PC-3 (cell line): Measurements from ENCODE around the gene KRTAP4-9. TPM values are rescaled to one million over a fixed set of nuclear protein-coding genes. Genes with fewer than 3 reads are reported as not detected.
"Not testable (repeated sequence)": the region's sequence is repeated elsewhere in the genome, so short reads cannot be mapped to it uniquely, and the experiment has no call there.

Source experiments
- ATAC-seq: fragments of 200-7000 bp; cut with Tn5 transposase; 2 replicates; pipeline ENCODE4 v1.9.1; 2020; ENCODE audit warnings: mild to moderate bottlenecking, moderate library complexity
- BruUV-seq: library from RNA; stranded (reverse); fragments of 400-500 nt; replicated peaks from 2 replicates; lab custom pipeline; 2021; lab: Mats Ljungman, UMichigan
- CTCF ChIA-PET: fragments of 300-600 bp; sonication (Branson Sonifier 250); formaldehyde crosslinking; loops from one replicate; lab custom pipeline; 2022; ENCODE audit warnings: antibody characterized with exemption; lab: Charles Lee
- POLR2A ChIA-PET: fragments of 300-600 bp; sonication (Branson Sonifier 250); formaldehyde crosslinking; loops from one replicate; lab custom pipeline; 2022; ENCODE audit warnings: antibody characterized with exemption; ENCODE audit not compliant: unreplicated experiment; lab: Charles Lee
- DNase-seq: peaks from one replicate; pipeline ENCODE4 v3.0.0-alpha.2; 2015
- H2AFZ ChIP-seq: fragments of 300-600 bp; sonication (generic); 2 replicates; pipeline ENCODE4 v1.6.0; 2016; ENCODE audit warnings: antibody characterized with exemption, low read length
- H3F3A ChIP-seq: fragments of 300-600 bp; sonication (generic); one replicate; pipeline ENCODE4 v1.6.0; 2017; ENCODE audit warnings: antibody characterized with exemption, low read length, control low read depth, mild to moderate bottlenecking; ENCODE audit not compliant: unreplicated experiment
- H3K27ac ChIP-seq: fragments of 300-600 bp; sonication (generic); 2 replicates; pipeline ENCODE4 v1.5.1; 2016; ENCODE audit warnings: mild to moderate bottlenecking, low read length
- H3K27me3 ChIP-seq: fragments of 300-600 bp; sonication (generic); 2 replicates; pipeline ENCODE4 v1.6.1; 2016; ENCODE audit warnings: low read length, mixed read lengths
- H3K36me3 ChIP-seq: fragments of 300-600 bp; sonication (generic); 2 replicates; pipeline ENCODE4 v1.6.1; 2016; ENCODE audit warnings: low read depth, mixed run types, low read length, mixed read lengths
- H3K4me1 ChIP-seq: fragments of 300-600 bp; sonication (generic); 2 replicates; pipeline ENCODE4 v1.5.1; 2016; ENCODE audit warnings: low read length; ENCODE audit not compliant: insufficient read depth
- H3K4me2 ChIP-seq: fragments of 300-600 bp; sonication (generic); 2 replicates; pipeline ENCODE4 v1.6.0; 2016; ENCODE audit warnings: low read length
- H3K4me3 ChIP-seq: fragments of 300-600 bp; sonication (generic); 2 replicates; pipeline ENCODE4 v1.5.1; 2016; ENCODE audit warnings: mild to moderate bottlenecking, low read length, mixed read lengths
- H3K79me2 ChIP-seq: fragments of 300-600 bp; sonication (generic); 2 replicates; pipeline ENCODE4 v1.6.1; 2017; ENCODE audit warnings: low read length, mixed read lengths
- H3K9ac ChIP-seq: fragments of 300-600 bp; sonication (generic); 2 replicates; pipeline ENCODE4 v1.6.0; 2016; ENCODE audit warnings: mild to moderate bottlenecking, low read length
- H3K9me2 ChIP-seq: fragments of 300-600 bp; sonication (generic); replicated peaks from 2 replicates; pipeline ENCODE4 v1.6.1; 2016; ENCODE audit warnings: mixed run types, low read length, mixed read lengths
- H3K9me3 ChIP-seq: fragments of 300-600 bp; sonication (generic); 2 replicates; pipeline ENCODE4 v1.6.1; 2016; ENCODE audit warnings: low read length, mixed read lengths
- H4K20me1 ChIP-seq: fragments of 300-600 bp; sonication (generic); 2 replicates; pipeline ENCODE4 v1.6.1; 2016; ENCODE audit warnings: low read length, mixed read lengths
- CTCF ChIP-seq: fragments of 300-600 bp; sonication (generic); conservative IDR thresholded peaks from 2 replicates; pipeline ENCODE4 v1.5.1; 2017; ENCODE audit warnings: antibody characterized with exemption, low read depth, mild to moderate bottlenecking, low read length
- EZH2 ChIP-seq: fragments of 300-600 bp; sonication (generic); IDR thresholded peaks from one replicate; pipeline ENCODE4 v1.6.1; 2017; ENCODE audit warnings: antibody characterized with exemption, mild to moderate bottlenecking, low read length; ENCODE audit not compliant: unreplicated experiment
- EZH2phosphoT487 ChIP-seq: fragments of 300-600 bp; sonication (generic); IDR thresholded peaks from 2 replicates; pipeline ENCODE4 v1.6.1; 2018; ENCODE audit warnings: mild to moderate bottlenecking, antibody characterized with exemption, low read length, borderline replicate concordance
- intact Hi-C: fragments of 100-400 bp; cut with micrococcal nuclease; formaldehyde crosslinking; loops from 2 replicates; pipeline ENCODE4 v1.9.0; 2023
- total RNA-seq: library from RNA; depleted of rRNA; stranded (reverse); fragments of >200 nt; gene quantifications from 2 replicates; pipeline ENCODE4 v1.2.3, GENCODE V29; 2014

KRTAP4-9 gene
- total RNA-seq, 1 experiment from 2014 or later: not detected

- TF ChIP-seq CTCF (no peak), EZH2 (no peak), EZH2phosphoT487 (no peak)
- no peaks in the 10 kb centered on the region for H3K27me3 ChIP-seq
- CTCF ChIA-PET: no interaction called here
- H3F3A ChIP-seq: no peaks in the 10 kb centered on the region
- POLR2A ChIA-PET: no interaction called here
- peaks cover 14% of the 10 kb centered on the region; the same call in 1 of the 2 replicates for H3K4me1 ChIP-seq
- no peak overlapping the region for H2AFZ ChIP-seq
- peaks cover 6% of the 10 kb centered on the region; the same call in 1 of the 2 replicates for H3K9me3 ChIP-seq
- peaks cover 3% of the 10 kb centered on the region; the same call in 1 of the 2 replicates for H3K36me3 ChIP-seq
- no peak overlapping the region for H3K4me3 ChIP-seq
- no TSS peak for BruUV-seq
- no peaks in the 10 kb centered on the region for H3K79me2 ChIP-seq
- no peak for DNase-seq
- H3K4me2 ChIP-seq: no peak overlapping the region
- H4K20me1 ChIP-seq: no peaks in the 10 kb centered on the region
- no peaks in the 10 kb centered on the region for H3K9me2 ChIP-seq
- ATAC-seq: no peak
- intact Hi-C loops: no loop called here
- H3K27ac ChIP-seq: no peak overlapping the region
- H3K9ac ChIP-seq: no peak overlapping the region
Observed at GRCh38 chr17:41144846-41145245, 39.7 kb downstream of the KRTAP4-9 start.

DNA sequence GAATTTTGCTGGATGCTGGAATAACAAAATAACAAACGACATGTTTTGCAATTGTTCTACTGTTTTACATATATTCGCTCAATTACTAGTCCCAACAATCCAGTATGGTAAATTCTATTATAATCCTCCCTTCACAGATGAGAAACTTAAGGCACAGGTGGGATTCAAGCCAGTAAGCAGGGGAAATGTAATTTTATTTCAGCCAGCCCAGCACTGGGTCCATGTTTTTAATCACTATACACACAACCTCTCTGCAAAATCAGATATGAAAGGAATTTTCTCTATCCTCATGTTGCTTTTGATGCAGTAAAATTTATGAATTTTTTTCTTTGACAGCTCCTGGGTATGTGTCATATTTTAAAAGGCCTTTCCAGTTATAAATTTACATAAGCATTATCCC, 40.1 kb downstream of the KRTAP4-9 start:
- Histone ChIP-seq H3K9me2 (no peaks in the 10 kb centered on the region), H3K27ac (no peak overlapping the region), H3K27me3 (no peaks in the 10 kb centered on the region), H3K4me3 (no peak overlapping the region), H3K36me3 (peaks cover 3% of the 10 kb centered on the region; the same call in 1 of the 2 replicates), H3K79me2 (no peaks in the 10 kb centered on the region), H3K9me3 (peaks cover 6% of the 10 kb centered on the region; the same call in 1 of the 2 replicates), H3F3A (no peaks in the 10 kb centered on the region), H4K20me1 (no peaks in the 10 kb centered on the region), H3K4me1 (peaks cover 12% of the 10 kb centered on the region; the same call in 1 of the 2 replicates), H3K9ac (no peak overlapping the region), H3K4me2 (no peak overlapping the region), H2AFZ (no peak overlapping the region)
- DNase-seq (no peak), ATAC-seq (no peak)
- ChIA-PET CTCF (no interaction called here), POLR2A (no interaction called here)
- TF ChIP-seq EZH2phosphoT487 (no peak), EZH2 (no peak), CTCF (no peak)
- no TSS peak for BruUV-seq
- intact Hi-C loops: no loop called here

GRCh38 chr17:41147531-41148204, 42.5 kb downstream of the KRTAP4-9 start:
- Histone ChIP-seq H3K9ac (no peak overlapping the region), H4K20me1 (no peaks in the 10 kb centered on the region), H3K4me1 (no peaks in the 10 kb centered on the region; the same call in 1 of the 2 replicates), H3K36me3 (peaks cover 3% of the 10 kb centered on the region; the same call in 1 of the 2 replicates), H2AFZ (no peak overlapping the region), H3K4me3 (no peak overlapping the region), H3K79me2 (no peaks in the 10 kb centered on the region), H3K9me3 (peaks cover 6% of the 10 kb centered on the region; the same call in 1 of the 2 replicates), H3K27me3 (no peaks in the 10 kb centered on the region), H3K27ac (no peak overlapping the region), H3K4me2 (no peak overlapping the region), H3F3A (no peaks in the 10 kb centered on the region), H3K9me2 (no peaks in the 10 kb centered on the region)
- intact Hi-C loops: no loop called here
- no TSS peak for BruUV-seq
- ChIA-PET POLR2A (no interaction called here), CTCF (no interaction called here)
- TF ChIP-seq EZH2 (no peak), CTCF (no peak), EZH2phosphoT487 (no peak)
- DNase-seq (no peak), ATAC-seq (no peak)

DNA sequence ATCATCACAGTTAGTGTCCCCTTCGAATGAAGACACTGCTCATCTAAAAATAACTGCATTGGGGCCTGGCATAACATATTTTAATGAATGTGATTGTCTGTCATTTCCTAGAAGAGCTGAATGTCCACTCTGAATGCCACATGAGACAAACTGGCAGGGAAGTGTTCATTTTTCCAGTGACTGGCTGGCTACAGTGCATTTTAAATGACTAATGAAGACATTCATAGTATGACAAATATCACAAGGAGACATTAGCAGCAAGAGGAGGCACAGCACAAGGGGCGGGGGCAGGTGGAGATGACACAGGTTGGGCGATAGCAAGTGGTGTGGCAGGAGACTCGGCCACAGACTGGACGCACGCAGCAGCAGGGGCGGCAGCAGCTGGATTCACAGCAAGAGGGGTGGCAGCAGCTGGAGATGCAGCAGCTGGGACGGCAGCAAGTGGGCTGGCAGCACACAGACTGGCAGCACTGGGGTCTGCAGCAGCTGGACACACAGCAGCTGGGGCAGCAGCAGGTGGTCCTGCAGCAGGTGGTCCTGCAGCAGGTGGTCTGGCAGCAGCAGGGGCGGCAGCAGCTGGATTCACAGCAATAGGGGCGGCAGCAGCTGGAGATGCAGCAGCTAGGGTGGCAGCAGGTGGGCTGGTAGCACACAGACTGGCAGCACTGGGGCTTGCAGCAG, 43.9 kb downstream of the KRTAP4-9 start:
- DNase-seq (peak; percentile 22), ATAC-seq (0 out of 2 replicates have a peak, but pooled peaks have one; percentile 20)
- H3K4me3 ChIP-seq, H3K27ac ChIP-seq, BruUV-seq, H3K36me3 ChIP-seq, H4K20me1 ChIP-seq, H3K9ac ChIP-seq, CTCF ChIA-PET, H2AFZ ChIP-seq, H3F3A ChIP-seq, H3K4me1 ChIP-seq, H3K4me2 ChIP-seq, H3K27me3 ChIP-seq, H3K9me3 ChIP-seq, intact Hi-C loops, H3K9me2 ChIP-seq, H3K79me2 ChIP-seq: not testable (repeated sequence)
- POLR2A ChIA-PET: interaction anchor here (0.7 kb wide), 1 partner anchor 247 kb away, joined by 3 read pairs; no protein-coding TSS in a partner anchor
